NB4 (cell line): ENCODE data around the gene LCN6.

ENCODE experiments used
- DNase-seq: peaks from one replicate; pipeline ENCODE4 v3.0.0; 2010; ENCODE audit warnings: low read depth
- H3K4me3 ChIP-seq: one replicate; pipeline ENCODE4 v1.5.1; 2011; ENCODE audit warnings: mild to moderate bottlenecking, low read depth, low read length, moderate library complexity
- MYC ChIP-seq: IDR thresholded peaks from 2 replicates; pipeline ENCODE4 v1.6.1; 2011; ENCODE audit warnings: low read depth, low read length
- POLR2A ChIP-seq: IDR thresholded peaks from 2 replicates; pipeline ENCODE4 v1.6.1; 2011; ENCODE audit warnings: mild to moderate bottlenecking; ENCODE audit not compliant: insufficient read length; ENCODE audit errors: extremely low read depth
- TF ChIP-seq, protein P1 (sequence below): IDR thresholded peaks from one replicate; pipeline ENCODE4 v1.5.1; 2012; ENCODE audit warnings: low read depth, low read length
- TF ChIP-seq, protein P2 (sequence below): IDR thresholded peaks from 2 replicates; pipeline ENCODE4 v1.6.1; 2011; ENCODE audit warnings: low read depth, low read length

LCN6 gene

DNA sequence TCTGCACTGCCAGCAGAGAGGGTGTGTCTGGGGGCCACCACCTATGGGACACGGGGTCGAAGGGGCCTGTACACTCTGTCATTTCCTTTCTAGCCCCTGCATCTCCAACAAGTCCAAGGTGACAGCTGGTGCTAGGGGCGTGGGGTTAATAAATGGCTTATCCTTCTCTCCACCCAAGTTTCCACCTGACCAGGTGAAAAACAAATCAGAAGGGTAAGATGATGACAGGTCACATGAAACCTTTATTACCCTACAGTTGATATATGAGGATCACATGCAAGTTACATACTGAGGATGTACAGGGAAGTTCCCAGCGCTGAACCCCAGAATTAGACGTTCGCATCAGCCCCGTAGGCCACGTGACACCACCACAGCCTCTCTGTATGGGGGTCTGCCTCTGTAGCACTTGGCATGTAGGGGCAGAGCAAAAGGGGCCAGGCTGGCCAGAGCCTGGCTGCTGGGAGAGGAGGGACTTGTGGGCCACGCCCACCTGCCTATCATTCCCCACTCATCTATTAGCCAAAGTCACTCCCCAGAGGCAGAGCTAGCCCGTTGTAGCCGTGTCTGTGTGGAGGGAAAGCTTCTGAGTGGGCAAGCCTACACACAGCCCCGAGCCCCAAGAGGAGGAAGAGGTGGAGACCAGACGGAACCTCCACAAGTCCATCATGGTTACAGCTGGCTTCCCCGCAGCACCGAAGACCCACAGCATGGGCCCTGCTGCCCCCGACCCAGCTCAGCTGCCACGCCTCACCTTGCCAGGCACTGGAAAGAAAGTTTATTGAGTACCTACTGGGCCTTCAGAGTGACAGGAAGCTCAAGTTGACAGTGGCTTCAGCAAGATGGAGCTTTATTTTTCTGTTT is 45.0 kb upstream of the LCN6 start:
- TF ChIP-seq POLR2A, result no peak
- TF ChIP-seq MYC, result no peak
- TF ChIP-seq, protein P1, sequence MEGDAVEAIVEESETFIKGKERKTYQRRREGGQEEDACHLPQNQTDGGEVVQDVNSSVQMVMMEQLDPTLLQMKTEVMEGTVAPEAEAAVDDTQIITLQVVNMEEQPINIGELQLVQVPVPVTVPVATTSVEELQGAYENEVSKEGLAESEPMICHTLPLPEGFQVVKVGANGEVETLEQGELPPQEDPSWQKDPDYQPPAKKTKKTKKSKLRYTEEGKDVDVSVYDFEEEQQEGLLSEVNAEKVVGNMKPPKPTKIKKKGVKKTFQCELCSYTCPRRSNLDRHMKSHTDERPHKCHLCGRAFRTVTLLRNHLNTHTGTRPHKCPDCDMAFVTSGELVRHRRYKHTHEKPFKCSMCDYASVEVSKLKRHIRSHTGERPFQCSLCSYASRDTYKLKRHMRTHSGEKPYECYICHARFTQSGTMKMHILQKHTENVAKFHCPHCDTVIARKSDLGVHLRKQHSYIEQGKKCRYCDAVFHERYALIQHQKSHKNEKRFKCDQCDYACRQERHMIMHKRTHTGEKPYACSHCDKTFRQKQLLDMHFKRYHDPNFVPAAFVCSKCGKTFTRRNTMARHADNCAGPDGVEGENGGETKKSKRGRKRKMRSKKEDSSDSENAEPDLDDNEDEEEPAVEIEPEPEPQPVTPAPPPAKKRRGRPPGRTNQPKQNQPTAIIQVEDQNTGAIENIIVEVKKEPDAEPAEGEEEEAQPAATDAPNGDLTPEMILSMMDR, result no peak
- TF ChIP-seq, protein P2, sequence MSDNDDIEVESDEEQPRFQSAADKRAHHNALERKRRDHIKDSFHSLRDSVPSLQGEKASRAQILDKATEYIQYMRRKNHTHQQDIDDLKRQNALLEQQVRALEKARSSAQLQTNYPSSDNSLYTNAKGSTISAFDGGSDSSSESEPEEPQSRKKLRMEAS, result no peak
- no peak overlapping the region for H3K4me3 ChIP-seq
- no peak for DNase-seq

DNA sequence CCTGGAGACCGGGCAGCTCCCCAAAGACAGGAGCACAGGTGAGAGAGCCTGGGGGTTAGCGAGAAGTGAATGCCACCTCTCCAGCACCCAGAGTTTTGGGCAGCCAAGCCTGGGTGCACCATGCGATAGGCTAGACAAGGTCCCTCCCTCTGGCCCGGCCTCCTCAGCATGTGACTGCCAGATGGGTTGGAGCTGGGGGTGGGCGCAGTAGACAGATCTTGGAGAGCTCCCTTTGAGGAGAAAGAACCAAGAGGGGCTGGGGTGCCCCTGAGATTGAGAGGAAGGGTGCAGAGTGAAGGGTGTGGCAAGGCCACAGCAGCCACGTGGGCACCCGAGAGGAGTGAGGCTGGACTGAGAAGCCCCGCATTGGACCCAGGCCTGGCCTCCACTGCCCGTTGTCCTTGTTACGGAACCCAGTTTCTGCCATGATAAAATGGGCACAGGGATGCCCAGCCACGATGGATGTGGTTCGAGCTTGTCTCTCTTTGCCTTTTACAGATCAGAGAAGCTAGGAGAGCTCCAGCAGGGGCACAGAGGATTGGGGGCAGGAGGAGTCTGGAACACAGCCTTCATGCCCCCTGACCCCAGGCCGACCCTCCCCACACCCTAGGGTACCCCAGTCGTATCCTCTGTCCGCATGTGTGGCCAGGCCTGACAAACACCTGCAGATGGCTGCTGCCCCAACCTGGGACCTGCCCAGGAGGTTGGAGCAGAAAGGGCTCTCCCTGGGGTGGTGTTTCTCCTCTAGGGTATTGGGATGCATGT is 44.2 kb upstream of the LCN6 start:
- DNase-seq, result no peak
- peak overlapping the region; percentile 79 for H3K4me3 ChIP-seq
- TF ChIP-seq, protein P2, result no peak
- TF ChIP-seq MYC (no peak), POLR2A (no peak)
- TF ChIP-seq, protein P1, result no peak

- DNase-seq, result peak; percentile 70
- H3K4me3 ChIP-seq, result peak overlapping the region; percentile 79
- TF ChIP-seq, protein P1, result peak; percentile 97
- TF ChIP-seq, protein P2, result peak; percentile 18; the same call in 1 of the 2 replicates
- TF ChIP-seq POLR2A, result no peak
These were observed 43.4 kb upstream of the LCN6 start for GRCh38 chr9:136791516-136792276.

DNA sequence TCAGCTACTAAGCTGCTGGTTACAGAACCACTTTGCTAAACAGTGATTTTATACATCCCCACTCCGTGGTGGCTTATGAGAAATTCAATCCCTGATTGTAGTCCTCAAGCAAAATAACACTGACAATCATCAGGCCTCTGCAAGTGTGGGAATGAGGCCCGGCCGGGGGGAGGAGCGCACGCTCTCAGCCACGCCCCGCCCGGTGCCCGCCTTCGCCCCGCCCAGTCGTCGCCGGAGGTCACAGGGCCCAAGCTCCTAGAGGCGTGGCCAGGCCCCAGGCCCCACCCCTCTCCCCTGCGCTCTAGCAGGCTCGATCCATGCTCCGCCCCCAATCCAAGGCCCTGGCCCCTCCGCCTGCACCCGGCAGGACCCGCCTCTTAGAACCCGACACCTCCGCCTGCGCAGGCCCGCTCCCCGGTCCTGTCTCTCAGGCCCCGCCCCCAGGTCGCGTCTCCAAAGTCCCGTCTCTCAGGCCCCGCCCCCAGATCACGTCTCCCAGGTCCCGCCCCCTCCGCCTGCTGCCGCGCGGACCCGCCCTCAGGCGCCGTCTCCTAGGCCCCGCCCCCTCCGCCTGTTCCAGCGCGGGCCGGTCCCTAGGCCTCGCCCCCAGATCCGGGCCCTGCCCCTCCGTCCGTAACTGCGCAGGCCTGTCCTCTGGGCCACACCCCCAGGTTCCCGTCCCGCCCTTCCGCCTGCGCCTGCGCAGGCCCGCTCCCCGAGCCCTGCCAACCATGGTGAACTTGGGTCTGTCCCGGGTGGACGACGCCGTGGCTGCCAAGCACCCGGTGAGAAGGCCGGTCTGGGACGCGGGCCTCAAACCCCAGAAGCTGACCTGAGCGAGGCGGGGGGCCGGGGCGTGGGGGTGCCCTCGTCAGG is 42.6 kb upstream of the LCN6 start, which contains the start of gene TMEM141:
Gene TMEM141 (plus strand): TSS at position 705 of the 876 bp plus-strand sequence. CDS start 27 bp downstream, at position 732.
- TF ChIP-seq, protein P2, result peak; percentile 47; the same call in 1 of the 2 replicates
- TF ChIP-seq, protein P1, result no peak
- 0 out of 2 replicates have a peak, but pooled peaks have one; percentile 21 for TF ChIP-seq MYC
- peak; percentile 81 for TF ChIP-seq POLR2A
- H3K4me3 ChIP-seq, result peak within 1 kb of the TSS; percentile 79
- peak; percentile 98 for DNase-seq
